NK-92 treated with Interleukin-12 subunit alpha and Interleukin-12 subunit beta, amount 100 ng/mL, for 24 hours (cell line): ENCODE results near the gene COL11A2.

Source experiments
- DNase-seq: peaks from one replicate; lab custom pipeline; 2025; lab: John Stamatoyannopoulos, UW

Gene COL11A2

GRCh38 chr6:33171880-33172687 is 20.2 kb downstream of the COL11A2 start:
- DNase-seq, result no peak

DNA sequence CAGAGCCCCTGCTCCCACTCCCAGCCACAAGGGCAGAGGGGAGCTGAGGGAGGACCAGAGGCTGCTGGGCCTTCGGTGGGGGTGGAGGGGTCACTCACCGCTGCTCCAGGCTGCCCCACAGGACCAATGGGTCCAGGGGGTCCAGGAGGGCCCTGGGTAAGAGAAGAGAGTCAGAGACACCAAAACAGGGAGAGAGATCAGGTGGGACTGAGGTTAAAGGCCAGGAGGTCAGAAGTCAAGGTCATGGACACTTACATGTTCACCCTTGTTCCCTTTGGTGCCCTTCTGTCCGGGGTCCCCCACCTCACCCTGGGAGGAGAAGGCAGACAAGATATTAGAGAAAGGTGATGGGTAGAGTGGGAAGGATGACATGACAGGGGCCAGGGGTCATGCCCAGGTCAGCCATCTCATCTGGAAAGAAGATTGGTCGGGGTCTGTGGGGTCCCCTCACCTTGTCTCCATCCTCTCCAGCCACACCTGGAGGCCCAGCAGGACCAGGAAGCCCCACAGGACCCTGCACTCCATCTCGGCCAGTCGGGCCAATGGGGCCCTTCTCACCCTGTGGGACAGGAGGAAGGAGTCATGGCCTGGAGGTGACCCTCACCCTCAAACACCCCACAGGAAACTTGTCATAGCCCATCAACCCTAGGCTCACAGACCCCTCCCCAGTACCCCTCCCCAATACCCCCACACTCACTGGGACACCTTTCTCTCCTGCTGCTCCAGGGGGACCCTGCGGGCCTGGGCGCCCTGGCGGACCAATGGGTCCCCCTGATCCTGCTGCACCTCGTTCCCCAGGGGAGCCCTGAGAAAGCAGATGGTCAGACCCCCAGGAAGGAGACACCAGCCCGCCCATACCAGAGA is 21.0 kb downstream of the COL11A2 start:
- no peak for DNase-seq

DNA sequence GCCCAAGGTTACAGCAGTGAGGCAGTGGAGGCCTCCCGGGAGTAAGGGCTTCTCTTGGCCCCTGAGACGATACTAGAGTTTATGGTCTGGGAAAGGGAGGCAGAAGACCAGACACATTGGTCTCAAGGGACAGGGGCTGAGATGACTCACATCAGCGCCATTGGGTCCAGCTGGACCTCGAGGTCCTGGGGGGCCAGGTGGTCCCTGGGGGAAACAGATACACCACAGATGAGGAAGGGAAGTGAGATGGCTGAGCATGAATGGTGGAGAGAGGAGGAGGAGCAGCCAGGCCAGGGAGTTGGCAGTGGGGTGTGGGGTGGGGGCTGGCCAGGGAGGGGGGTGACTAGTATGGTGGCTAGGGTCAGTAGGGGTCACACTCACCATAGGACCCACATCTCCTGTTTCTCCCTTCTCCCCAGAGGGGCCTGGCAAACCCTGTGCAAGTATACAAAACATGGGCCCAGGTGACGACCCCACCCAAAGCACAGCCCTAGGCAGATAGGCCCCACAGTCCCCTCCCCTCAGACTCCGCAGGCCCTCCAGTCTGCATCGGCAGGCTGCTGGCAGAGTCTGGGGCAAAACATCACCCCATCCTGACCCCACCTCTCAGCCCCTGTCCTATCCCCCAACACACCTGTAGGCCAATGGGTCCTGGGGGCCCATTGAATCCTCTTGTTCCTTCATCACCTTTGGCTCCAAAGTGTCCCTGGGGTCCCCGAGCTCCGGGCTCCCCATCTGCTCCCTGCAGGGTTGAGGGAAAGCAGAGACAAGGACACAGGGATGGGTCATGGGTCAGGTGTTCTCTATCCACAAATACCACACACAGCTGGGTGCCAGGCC is 21.9 kb downstream of the COL11A2 start:
- no peak for DNase-seq

DNA sequence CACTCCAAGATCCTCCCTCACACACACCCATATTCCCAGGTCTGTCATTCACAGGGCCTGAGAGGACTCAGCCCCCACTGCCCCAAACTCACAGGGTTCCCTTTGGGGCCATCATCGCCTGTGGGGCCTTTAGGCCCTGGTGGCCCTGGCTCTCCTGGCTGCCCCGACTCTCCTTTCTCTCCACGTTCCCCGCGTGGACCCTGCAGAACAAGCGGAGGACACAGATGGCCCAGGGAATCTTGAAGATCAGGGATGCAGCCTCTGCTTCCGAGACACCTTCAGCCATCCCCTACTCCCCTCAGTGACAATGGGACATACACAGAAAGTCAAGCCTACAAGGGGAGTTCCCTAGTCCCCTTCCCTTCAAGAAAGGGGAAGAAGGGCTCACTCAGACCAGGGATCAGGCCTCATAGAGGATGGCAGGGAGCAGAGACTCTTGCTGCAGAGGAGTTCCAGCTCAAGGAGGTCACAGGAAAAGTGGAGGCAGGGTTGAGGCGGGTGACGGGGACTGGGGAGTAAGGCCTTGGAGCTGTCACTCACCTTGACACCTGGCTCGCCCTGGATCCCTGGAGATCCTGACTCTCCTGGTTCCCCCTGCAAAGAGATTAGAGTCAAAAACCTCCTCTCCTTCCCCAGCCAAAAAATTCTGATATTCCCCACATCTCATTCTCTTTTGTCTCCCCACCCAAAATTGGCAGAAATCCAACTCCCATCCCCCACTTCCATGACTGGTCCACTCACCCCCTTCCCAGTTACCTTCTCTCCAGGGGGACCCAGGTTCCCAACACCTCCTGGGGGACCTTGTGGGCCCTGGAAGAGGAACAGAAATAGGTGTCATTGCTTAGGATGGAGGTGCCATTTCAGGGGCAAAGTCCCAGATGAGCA is 22.7 kb downstream of the COL11A2 start:
- no peak for DNase-seq

- DNase-seq, result no peak
Measured at GRCh38 chr6:33168639-33169038, 23.6 kb downstream of the COL11A2 start.

DNA sequence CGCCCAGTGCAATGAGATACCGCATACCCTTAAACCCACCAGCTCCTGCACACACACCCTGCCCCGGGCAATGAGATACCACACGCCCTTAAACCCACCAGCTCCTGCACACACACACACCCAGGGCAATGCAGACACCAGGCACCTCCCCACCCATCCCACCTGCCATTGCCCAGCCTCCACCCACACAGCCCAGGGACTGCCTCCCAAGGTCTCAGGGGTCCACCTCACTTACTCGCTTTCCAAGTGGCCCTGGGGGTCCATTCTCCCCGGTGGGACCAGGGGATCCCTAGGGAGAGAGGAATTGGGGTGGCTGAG is 24.0 kb downstream of the COL11A2 start:
- DNase-seq, result no peak

DNA sequence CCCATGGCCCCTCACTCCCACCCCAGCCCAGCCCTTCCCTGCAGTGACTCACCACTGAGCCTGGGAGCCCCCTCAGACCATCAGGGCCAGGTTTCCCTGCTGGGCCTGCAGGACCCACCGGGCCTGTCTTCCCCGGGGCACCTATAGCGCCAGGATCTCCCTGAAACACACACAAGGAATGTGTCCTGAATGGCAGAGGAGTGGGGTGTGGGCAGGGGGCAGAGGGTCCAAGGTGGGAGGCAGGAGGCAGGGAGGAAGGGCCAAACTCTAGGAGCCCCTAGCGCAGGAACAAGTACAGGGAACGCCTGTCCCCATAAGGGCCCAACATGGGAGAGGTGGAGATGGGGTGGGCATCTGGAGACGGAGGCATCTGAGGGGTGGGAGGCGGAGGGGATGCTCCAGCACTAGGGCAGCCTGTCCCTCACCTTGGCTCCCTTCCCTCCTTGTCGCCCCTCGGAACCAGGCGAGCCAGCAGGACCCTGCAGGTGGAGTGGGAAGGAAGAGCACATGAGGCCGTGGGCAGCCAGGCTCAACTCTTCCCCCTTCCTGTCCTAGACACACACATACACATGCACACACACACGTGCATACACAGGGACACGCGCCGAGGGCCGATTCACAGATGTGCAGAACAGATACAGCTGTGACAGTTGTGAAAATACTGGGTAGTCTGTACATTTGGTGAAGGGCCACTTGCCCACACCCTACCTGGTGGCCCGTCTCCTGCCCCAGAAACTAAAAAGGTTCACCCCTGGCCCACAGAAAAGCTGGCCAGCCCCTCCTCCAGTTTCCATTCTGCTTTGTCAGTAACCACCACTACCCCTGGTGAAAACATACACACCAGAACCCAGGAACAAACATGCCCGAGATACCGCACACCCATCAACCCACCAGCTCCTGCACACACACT is 24.6 kb downstream of the COL11A2 start:
- no peak for DNase-seq

DNA sequence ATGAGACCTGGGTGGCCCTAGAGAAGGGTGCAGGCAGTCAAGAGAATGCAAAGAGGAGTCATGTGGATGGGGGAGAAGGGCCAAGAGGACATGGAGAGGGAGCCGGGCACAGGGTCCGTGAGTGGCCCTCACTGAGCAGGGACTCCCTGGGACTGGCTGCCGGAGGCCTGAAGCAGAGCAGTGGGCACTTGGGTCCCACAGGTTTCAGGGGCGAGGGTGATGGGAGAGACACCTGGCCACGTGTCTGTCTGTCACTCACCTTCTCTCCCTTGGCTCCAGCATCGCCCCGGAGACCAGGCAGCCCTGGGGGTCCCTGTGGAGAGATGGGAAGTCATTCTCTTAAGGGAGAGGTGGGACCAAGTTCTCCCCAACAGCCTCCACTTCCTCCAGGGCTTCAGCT is 25.5 kb downstream of the COL11A2 start:
- DNase-seq, result no peak

- DNase-seq, result no peak
Measured at GRCh38 chr6:33166363-33166762, 25.9 kb downstream of the COL11A2 start.

DNA sequence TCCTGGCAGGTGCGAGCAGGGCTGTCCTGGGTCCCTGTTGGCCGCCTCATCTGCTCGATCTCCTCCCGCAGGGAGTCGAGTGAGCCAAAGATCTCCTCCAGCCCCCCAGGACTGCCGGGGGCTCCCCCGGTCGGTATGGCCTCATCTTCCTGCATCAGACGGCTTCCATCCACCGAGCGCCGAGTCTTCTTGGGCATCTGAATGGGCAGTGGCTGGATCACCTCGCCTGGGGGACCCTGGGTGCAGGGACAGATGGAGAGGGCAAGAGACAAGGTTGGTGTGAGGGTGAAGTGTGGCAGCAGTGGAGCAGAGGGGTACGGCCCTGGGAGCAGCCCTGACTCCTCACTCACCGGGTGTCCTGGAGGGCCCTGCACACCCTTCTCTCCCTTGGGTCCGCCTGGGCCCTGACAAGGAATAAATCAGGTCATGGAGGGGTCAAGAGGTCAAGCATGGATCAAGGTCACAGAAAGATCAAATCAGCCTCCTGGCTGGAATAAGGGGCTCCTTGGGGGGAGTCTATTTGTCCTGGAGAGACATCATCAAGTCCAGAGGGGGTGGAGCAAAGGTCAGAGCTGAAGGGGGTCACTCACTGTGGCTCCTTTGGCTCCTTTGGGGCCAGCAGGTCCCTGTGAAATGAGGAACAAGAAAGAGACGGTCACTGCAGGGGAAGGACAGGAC is 26.5 kb downstream of the COL11A2 start:
- no peak for DNase-seq

- DNase-seq, result no peak
Measured at GRCh38 chr6:33164665-33165373, 27.4 kb downstream of the COL11A2 start.

DNA sequence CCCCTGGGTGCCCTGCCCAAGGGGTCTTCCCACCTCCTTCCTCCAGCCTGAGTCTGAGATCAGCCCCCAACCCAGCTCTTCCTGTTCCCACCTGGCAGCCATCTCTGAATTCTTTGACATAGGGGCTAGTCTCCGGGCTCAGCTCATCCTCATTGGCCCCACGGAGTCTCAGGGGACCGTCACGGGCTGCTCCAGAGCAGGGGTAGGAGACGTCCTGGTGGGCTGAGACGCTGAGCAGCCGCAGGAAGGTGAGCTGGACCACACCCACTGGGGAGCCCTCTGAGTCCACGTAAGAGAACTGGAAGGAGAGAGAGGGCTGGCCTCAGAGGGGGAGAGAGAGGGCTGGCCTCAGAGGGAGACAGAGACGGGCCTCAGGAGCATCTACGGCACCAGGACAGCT is 28.1 kb downstream of the COL11A2 start:
- no peak for DNase-seq

GRCh38 chr6:33163540-33163939 is 28.7 kb downstream of the COL11A2 start:
- DNase-seq, result no peak

DNA sequence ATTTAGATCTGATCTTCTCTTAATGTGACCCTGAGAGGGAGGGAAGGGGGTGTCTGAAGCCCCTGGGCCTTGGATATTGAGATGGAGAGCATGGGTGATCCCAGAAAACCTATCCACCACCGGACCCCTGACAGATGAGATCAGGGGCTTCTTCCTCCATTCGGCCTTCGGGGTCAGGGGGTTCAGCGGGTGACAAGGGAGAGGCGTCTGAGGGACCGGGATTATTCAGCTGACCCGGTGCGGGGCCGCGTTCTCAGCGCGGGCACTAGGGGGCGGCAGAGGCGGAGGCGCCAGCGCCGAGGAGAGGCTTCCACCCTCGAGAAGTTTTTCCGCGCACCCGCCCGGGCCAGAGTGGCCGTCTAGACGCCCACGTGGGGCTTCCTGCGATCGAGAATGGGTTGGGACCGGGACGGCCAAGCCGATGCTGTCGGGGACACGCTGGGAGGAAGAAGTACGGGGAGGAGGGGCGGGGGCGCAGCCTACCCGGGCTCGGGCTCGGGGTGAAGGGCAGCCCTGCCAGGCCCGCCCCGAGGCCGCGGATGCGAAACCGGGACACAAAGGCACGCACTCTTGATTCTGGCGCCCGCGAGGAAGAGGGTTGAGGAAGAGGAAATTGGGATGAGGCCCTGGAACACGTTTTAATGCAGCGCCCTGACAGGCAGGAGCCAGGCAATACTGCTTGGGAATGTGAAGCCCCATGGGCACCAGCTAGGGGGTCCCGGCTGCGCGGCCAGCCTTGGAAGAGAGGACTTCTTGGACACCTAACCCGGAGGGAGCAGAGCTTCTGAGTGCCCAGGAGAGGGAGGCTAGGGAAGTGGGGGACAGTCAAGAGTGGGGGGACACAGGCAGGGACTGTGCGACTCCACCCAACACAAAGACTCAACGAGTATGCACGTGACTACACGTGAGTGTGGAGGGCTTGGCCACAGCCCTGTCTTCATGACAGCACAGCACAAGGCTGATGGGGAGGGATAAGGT is 30.6 kb downstream of the COL11A2 start:
- peak; percentile 49 for DNase-seq

DNA sequence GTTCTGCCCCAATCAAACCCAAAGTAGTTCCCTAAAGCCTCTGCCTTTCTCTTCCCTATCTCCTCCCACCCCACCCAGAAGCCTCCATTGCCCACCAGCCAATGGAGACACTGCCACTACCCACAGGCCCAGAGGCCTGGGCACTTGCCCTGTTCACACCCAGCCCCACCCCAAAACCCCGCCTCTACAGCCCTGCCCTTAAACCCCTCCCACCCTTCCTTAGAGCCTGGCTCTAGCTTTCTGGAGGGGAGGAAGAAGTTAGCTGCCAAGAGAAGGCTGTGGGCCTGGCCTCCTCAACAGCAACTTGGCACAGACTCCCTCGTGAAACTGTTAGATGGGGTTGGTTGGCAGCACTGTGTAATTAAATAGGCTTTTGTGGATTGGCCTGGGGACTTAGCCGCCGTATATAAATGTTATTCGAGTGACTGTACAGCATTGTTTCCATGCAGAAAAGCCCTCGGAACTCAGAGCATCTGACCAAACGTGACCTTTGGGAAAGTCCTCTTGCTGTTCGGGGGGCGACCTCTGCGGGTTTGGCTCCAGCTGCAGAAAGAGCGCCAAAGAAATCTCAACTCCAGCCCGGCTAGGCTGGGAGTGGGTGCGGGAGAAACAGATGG is 31.4 kb downstream of the COL11A2 start:
- DNase-seq, result no peak

GRCh38 chr6:33160096-33160495 is 32.2 kb downstream of the COL11A2 start:
- no peak for DNase-seq

- no peak for DNase-seq
Measured at GRCh38 chr6:33156964-33157363, 35.3 kb downstream of the COL11A2 start.

DNA sequence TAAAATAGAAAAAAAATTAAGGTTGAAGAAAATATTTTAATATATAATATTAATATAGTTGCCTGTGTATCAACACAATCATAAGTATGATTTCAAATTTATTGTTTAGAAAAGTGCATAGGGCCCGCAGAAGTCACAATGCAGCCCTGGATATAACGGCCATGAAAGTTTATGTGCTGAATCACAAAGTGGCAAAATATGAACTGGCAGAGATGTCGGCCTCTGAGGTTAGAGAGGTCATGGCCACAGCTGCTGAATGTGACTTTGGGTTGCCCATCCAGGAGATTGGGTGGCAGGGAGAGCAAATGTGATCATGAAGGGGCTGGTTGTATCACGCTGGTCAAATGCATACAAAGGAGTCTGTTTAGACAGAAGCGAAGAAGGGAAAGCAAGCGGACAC is 35.7 kb downstream of the COL11A2 start:
- no peak for DNase-seq
